GM12874 (cell line): Measurements from ENCODE around the gene TMCC2.

Experiments
- CTCF ChIP-seq: IDR thresholded peaks from 2 replicates; pipeline ENCODE4 v1.5.1; 2011; ENCODE audit warnings: low read depth, mild to moderate bottlenecking, control low read depth, low read length, moderate library complexity; ENCODE audit not compliant: insufficient read depth

The TMCC2 gene

GRCh38 chr1:205227584-205228013, at the start of gene TMCC2:
Gene TMCC2, plus strand, starts transcription at chr1:205227946. Its CDS starts 619 bp downstream, at chr1:205228565.
- no peak for TF ChIP-seq CTCF

- no peak for TF ChIP-seq CTCF
These were observed 47.9 kb upstream of the TMCC2 start for GRCh38 chr1:205179842-205180241.

- TF ChIP-seq CTCF = no peak
These were observed 44.8 kb upstream of the TMCC2 start for GRCh38 chr1:205182930-205183329.

- no peak for TF ChIP-seq CTCF
These were observed 43.9 kb upstream of the TMCC2 start for GRCh38 chr1:205183676-205184335.

- TF ChIP-seq CTCF = no peak
These were observed 41.6 kb upstream of the TMCC2 start for GRCh38 chr1:205186191-205186590.

- no peak for TF ChIP-seq CTCF
These were observed 40.3 kb upstream of the TMCC2 start for GRCh38 chr1:205187420-205187819.

- no peak for TF ChIP-seq CTCF
These were observed 39.6 kb upstream of the TMCC2 start for GRCh38 chr1:205188098-205188497.
